Neural cell (in vitro differentiated cells): ENCODE results near the gene TLE4. TPM values are rescaled to one million over a fixed set of nuclear protein-coding genes. Genes with fewer than 3 reads are reported as not detected.

ENCODE experiments used
- H2AFZ ChIP-seq: fragments of 200-600, 300-800 bp; sonication (generic), shearing (Covaris generic); 2 replicates; pipeline ENCODE4 v1.6.0; 2014; ENCODE audit warnings: low read depth, mild to moderate bottlenecking, antibody characterized with exemption, low read length, moderate library complexity
- H3F3A ChIP-seq: fragments of 200-600 bp; shearing (Covaris generic); 2 replicates; pipeline ENCODE4 v1.6.1; 2016; ENCODE audit warnings: mild to moderate bottlenecking, moderate library complexity, mixed read lengths, antibody characterized with exemption, low read length; ENCODE audit not compliant: insufficient read depth, poor library complexity, severe bottlenecking
- H3K27ac ChIP-seq: fragments of 200-600, 300-800 bp; sonication (generic), shearing (Covaris generic); 2 replicates; pipeline ENCODE4 v1.5.1; 2014; ENCODE audit warnings: mild to moderate bottlenecking, low read length, moderate library complexity
- H3K27me3 ChIP-seq: fragments of 300-800, 200-600 bp; sonication (generic), shearing (Covaris generic); 2 replicates; pipeline ENCODE4 v1.6.0; 2014; ENCODE audit warnings: mild to moderate bottlenecking, low read depth, low read length, moderate library complexity; ENCODE audit not compliant: insufficient read depth
- H3K36me3 ChIP-seq: fragments of 300-800, 200-600 bp; sonication (generic), shearing (Covaris generic); 2 replicates; pipeline ENCODE4 v1.5.1; 2014; ENCODE audit warnings: mild to moderate bottlenecking, antibody characterized with exemption, low read length, moderate library complexity; ENCODE audit not compliant: insufficient read depth
- H3K4me2 ChIP-seq: fragments of 300-800, 200-600 bp; sonication (generic), shearing (Covaris generic); 2 replicates; pipeline ENCODE4 v1.6.0; 2014; ENCODE audit warnings: mild to moderate bottlenecking, low read length
- H3K4me3 ChIP-seq: fragments of 300-800, 200-600 bp; sonication (generic), shearing (Covaris generic); 2 replicates; pipeline ENCODE4 v1.5.1; 2014; ENCODE audit warnings: mild to moderate bottlenecking, low read length, moderate library complexity
- H3K79me2 ChIP-seq: fragments of 200-600 bp; shearing (Covaris generic); replicated peaks from 2 replicates; pipeline ENCODE4 v1.6.0; 2014; ENCODE audit warnings: mild to moderate bottlenecking, low read length, moderate library complexity; ENCODE audit not compliant: insufficient read depth
- H3K9ac ChIP-seq: fragments of 300-800, 200-600 bp; sonication (generic), shearing (Covaris generic); 2 replicates; pipeline ENCODE4 v1.6.1; 2016; ENCODE audit warnings: mild to moderate bottlenecking, low read length, mixed read lengths
- H3K9me2 ChIP-seq: fragments of 200-600 bp; shearing (Covaris generic); 2 replicates; pipeline ENCODE4 v1.6.1; 2016; ENCODE audit warnings: mild to moderate bottlenecking, low read length, mixed read lengths; ENCODE audit not compliant: insufficient read depth
- H3K9me3 ChIP-seq: fragments of 200-600, 300-800 bp; sonication (generic), shearing (Covaris generic); 2 replicates; pipeline ENCODE4 v1.6.1; 2016; ENCODE audit warnings: mild to moderate bottlenecking, mixed run types, low read length, moderate library complexity, mixed read lengths
- H4K20me1 ChIP-seq: fragments of 200-600 bp; shearing (Covaris generic); 2 replicates; pipeline ENCODE4 v1.6.1; 2016; ENCODE audit warnings: mild to moderate bottlenecking, mixed run types; ENCODE audit not compliant: insufficient read depth
- CTCF ChIP-seq: fragments of 450-650 bp; IDR thresholded peaks from 2 replicates; pipeline ENCODE4 v1.5.1; 2014; ENCODE audit warnings: antibody characterized with exemption, mild to moderate bottlenecking, moderate library complexity; ENCODE audit not compliant: poor library complexity, severe bottlenecking
- EP300 ChIP-seq: fragments of 450-650 bp; conservative IDR thresholded peaks from 2 replicates; pipeline ENCODE4 v1.6.1; 2014; ENCODE audit warnings: antibody characterized with exemption, mild to moderate bottlenecking, moderate library complexity; ENCODE audit not compliant: poor library complexity, severe bottlenecking
- EZH2 ChIP-seq: fragments of 200-600, 300-800 bp; shearing (Covaris generic), sonication (generic); IDR thresholded peaks from 2 replicates; pipeline ENCODE4 v1.6.1; 2014; ENCODE audit warnings: antibody characterized with exemption, low read length, borderline replicate concordance, mild to moderate bottlenecking; ENCODE audit not compliant: insufficient read depth, poor library complexity, severe bottlenecking
- MXI1 ChIP-seq: fragments of 450-650 bp; conservative IDR thresholded peaks from 2 replicates; pipeline ENCODE4 v1.6.1; 2014; ENCODE audit warnings: antibody characterized with exemption, mild to moderate bottlenecking; ENCODE audit not compliant: poor library complexity, severe bottlenecking
- POLR2AphosphoS5 ChIP-seq: IDR thresholded peaks from 2 replicates; pipeline ENCODE4 v1.6.1; 2012
- RAD21 ChIP-seq: fragments of 450-650 bp; conservative IDR thresholded peaks from 2 replicates; pipeline ENCODE4 v1.6.1; 2014; ENCODE audit warnings: antibody characterized with exemption, mild to moderate bottlenecking, moderate library complexity
- REST ChIP-seq: IDR thresholded peaks from 2 replicates; pipeline ENCODE4 v1.6.1; 2012; ENCODE audit warnings: borderline replicate concordance
- SMC3 ChIP-seq: fragments of 450-650 bp; conservative IDR thresholded peaks from 2 replicates; pipeline ENCODE4 v1.6.1; 2014; ENCODE audit warnings: antibody characterized with exemption, mild to moderate bottlenecking, moderate library complexity; ENCODE audit not compliant: poor library complexity
- TAF1 ChIP-seq: IDR thresholded peaks from 2 replicates; pipeline ENCODE4 v1.6.1; 2012; ENCODE audit warnings: low read depth
- polyA plus RNA-seq: library from polyadenylated mRNA; depleted of rRNA; stranded (reverse); fragments of >200 nt; gene quantifications from 2 replicates; pipeline ENCODE4 v1.2.3, GENCODE V29; 2014

Gene TLE4
- polyA plus RNA-seq, 1 donor from 2014 or later: 143 TPM

- Histone ChIP-seq H3K9me2 (no peaks in the 10 kb centered on the region), H3K79me2 (peaks cover 42% of the 10 kb centered on the region), H3K36me3 (peaks cover 6% of the 10 kb centered on the region), H3K27ac (no peak overlapping the region), H3F3A (peaks cover 8% of the 10 kb centered on the region), H2AFZ (no peak overlapping the region), H3K4me2 (no peak overlapping the region), H3K9me3 (no peaks in the 10 kb centered on the region), H3K9ac (no peak overlapping the region), H3K27me3 (no peaks in the 10 kb centered on the region), H4K20me1 (no peaks in the 10 kb centered on the region), H3K4me3 (no peak overlapping the region)
- TF ChIP-seq REST (no peak), EP300 (no peak), MXI1 (no peak), CTCF (no peak), SMC3 (no peak), POLR2AphosphoS5 (no peak), TAF1 (no peak), EZH2 (no peak), RAD21 (no peak)
Observed at GRCh38 chr9:79661279-79661678, 89.5 kb downstream of the TLE4 start.

- peak overlapping the region; percentile 49 for H3K4me2 ChIP-seq
- peak overlapping the region; percentile 28 for H3K27ac ChIP-seq
- H3F3A ChIP-seq: peaks cover 11% of the 10 kb centered on the region
- H3K36me3 ChIP-seq: peaks cover 6% of the 10 kb centered on the region
- no peak overlapping the region for H3K9ac ChIP-seq
- H3K4me3 ChIP-seq: peak overlapping the region; percentile 56
- no peaks in the 10 kb centered on the region for H4K20me1 ChIP-seq
- H3K9me2 ChIP-seq: no peaks in the 10 kb centered on the region
- H3K79me2 ChIP-seq: peaks cover 43% of the 10 kb centered on the region
- no peaks in the 10 kb centered on the region for H3K9me3 ChIP-seq
- no peak for TF ChIP-seq EP300
- no peak for TF ChIP-seq REST
- no peak for TF ChIP-seq EZH2
- no peak for TF ChIP-seq CTCF
- TF ChIP-seq RAD21: no peak
- TF ChIP-seq SMC3: no peak
- TF ChIP-seq POLR2AphosphoS5: no peak
- no peak for TF ChIP-seq TAF1
- no peak for TF ChIP-seq MXI1
- no peaks in the 10 kb centered on the region for H3K27me3 ChIP-seq
- H2AFZ ChIP-seq: no peak overlapping the region
Observed at GRCh38 chr9:79661886-79662536, 90.2 kb downstream of the TLE4 start.
